ENCODE measurements around the gene ADORA2B. TPM values are rescaled to one million over a fixed set of nuclear protein-coding genes. Genes with fewer than 3 reads are reported as not detected.

ADORA2B gene
- total and polyA plus RNA-seq, 2 of the 4 experiments (the other 2 are of a cell fraction), result 5.2 to 5.5 TPM

DNA sequence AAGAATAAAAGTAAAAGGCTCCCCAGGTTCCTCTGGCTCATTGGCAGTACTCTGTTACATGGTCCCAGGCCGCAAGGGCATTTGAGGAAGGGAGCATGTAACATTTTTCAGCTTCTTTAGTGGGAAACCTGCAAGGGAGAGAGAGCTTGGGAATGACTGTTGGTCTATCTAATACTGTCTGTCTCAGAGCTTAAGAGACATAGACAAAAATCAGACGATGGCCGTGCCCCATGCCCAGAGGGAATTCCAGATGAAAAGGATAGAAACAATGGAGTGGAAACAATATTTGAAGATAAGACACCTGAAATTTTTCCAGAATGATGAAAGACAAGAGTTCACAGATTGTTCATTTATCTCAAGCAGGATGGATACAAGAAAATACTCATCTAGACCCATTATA is 48.1 kb upstream of the ADORA2B start:
- Histone ChIP-seq H3K4ac (ENCODE audit: low read depth, low read length) (no peak overlapping the region), H3K9ac (ENCODE audit: low read depth, low read length) (no peak overlapping the region), H2BK120ac (ENCODE audit: low read depth, low read length) (no peak overlapping the region), H3K4me3 (ENCODE audit: insufficient read depth, low read depth, low read length) (no peak overlapping the region), H2BK5ac (ENCODE audit: low read depth, low read length, poor library complexity, severe bottlenecking) (no peak overlapping the region), H4K91ac (ENCODE audit: insufficient read depth, low read depth, low read length) (no peak overlapping the region), H2AK5ac (ENCODE audit: low read depth, low read length) (no peak overlapping the region), H3K36me3 (ENCODE audit: control insufficient read depth, insufficient read depth, low read length) (no peaks in the 10 kb centered on the region), H4K8ac (ENCODE audit: low read depth in 2 of 2, low read length in 2 of 2) (no peak overlapping the region), H3K23ac (ENCODE audit: low read depth, low read length) (no peak overlapping the region), H2BK15ac (ENCODE audit: low read depth, low read length) (no peak overlapping the region), H4K20me1 (ENCODE audit: insufficient read depth, low read length) (no peaks in the 10 kb centered on the region), H3K27ac (ENCODE audit: insufficient read depth, low read length) (no peak overlapping the region), H3K79me1 (ENCODE audit: low read depth in 1 of 2, low read length in 2 of 2) (no peaks in the 10 kb centered on the region), H4K5ac (ENCODE audit: low read depth, low read length) (no peak overlapping the region), H3K9me1 (ENCODE audit: insufficient read depth, low read length) (peaks cover 5% of the 10 kb centered on the region; the same call in 1 of the 2 replicates), H2BK20ac (ENCODE audit: low read depth, low read length) (no peak overlapping the region), H3K9me3 (ENCODE audit: control insufficient read depth, insufficient read depth, low read length) (no peaks in the 10 kb centered on the region), H2AK9ac (replicated peaks; ENCODE audit: low read depth, low read length, poor library complexity) (no peak overlapping the region), H2AFZ (replicated peaks; ENCODE audit: low read length, poor library complexity) (no peak overlapping the region), H3K18ac (ENCODE audit: low read depth, low read length) (no peak overlapping the region), H3K14ac (replicated peaks; ENCODE audit: low read depth, low read length) (no peak overlapping the region), H3K56ac (ENCODE audit: extremely low read depth, insufficient read depth, low read length) (no peak overlapping the region), H3K4me1 (ENCODE audit: control insufficient read depth, insufficient read depth, low read length) (peaks cover 4% of the 10 kb centered on the region), H3K27me3 (ENCODE audit: control insufficient read depth, insufficient read depth, low read length) (no peaks in the 10 kb centered on the region), H3K4me2 (ENCODE audit: low read depth, low read length) (no peak overlapping the region)
- in situ Hi-C loops (cut with MboI; ENCODE audit: low sequenced_read_pairs) (no loop called here), dilution Hi-C loops (cut with HindIII; ENCODE audit: low sequenced_read_pairs, unreplicated experiment) (no loop called here), intact Hi-C loops (cut with micrococcal nuclease) (no loop called here)
- no TSS peak for BruUV-seq (replicated peaks)
- ATAC-seq (ENCODE audit: low read depth) (no peak), DNase-seq (no peak)
- ChIA-PET CTCF (no interaction called here), POLR2A (ENCODE audit: unreplicated experiment) (no interaction called here)
- 100% methylated on average over 1 of the region's 3 CpGs; no CpG with 5 or more reads in 1 of the 2 experiments for WGBS, 2 experiments (ENCODE audit: extremely low coverage in 2 of 2, insufficient read length in 1 of 2)
- no peak for TF ChIP-seq MAZ (IDR thresholded peaks at IDR 0.05; ENCODE audit: borderline replicate concordance, low read depth, low read length)
- no peak for TF ChIP-seq CEBPB (IDR thresholded peaks at IDR 0.05; ENCODE audit: low read depth, low read length)
- TF ChIP-seq POLR2A (IDR thresholded peaks at IDR 0.05; ENCODE audit: low read depth, low read length), result no peak
- no peak for TF ChIP-seq RFX5 (IDR thresholded peaks at IDR 0.05; ENCODE audit: low read depth, low read length)
- TF ChIP-seq FOS (IDR thresholded peaks at IDR 0.05; ENCODE audit: low read depth, low read length), result no peak
- TF ChIP-seq, protein P1, sequence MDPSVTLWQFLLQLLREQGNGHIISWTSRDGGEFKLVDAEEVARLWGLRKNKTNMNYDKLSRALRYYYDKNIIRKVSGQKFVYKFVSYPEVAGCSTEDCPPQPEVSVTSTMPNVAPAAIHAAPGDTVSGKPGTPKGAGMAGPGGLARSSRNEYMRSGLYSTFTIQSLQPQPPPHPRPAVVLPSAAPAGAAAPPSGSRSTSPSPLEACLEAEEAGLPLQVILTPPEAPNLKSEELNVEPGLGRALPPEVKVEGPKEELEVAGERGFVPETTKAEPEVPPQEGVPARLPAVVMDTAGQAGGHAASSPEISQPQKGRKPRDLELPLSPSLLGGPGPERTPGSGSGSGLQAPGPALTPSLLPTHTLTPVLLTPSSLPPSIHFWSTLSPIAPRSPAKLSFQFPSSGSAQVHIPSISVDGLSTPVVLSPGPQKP (IDR thresholded peaks at IDR 0.05; ENCODE audit: borderline replicate concordance, low read depth, low read length), result no peak
- TF ChIP-seq RAD21 (IDR thresholded peaks at IDR 0.05; ENCODE audit: low read length), result no peak
- no peak for TF ChIP-seq BHLHE40 (IDR thresholded peaks at IDR 0.05; ENCODE audit: low read depth, low read length)
- no peak for TF ChIP-seq MAFK (IDR thresholded peaks at IDR 0.05; ENCODE audit: low read depth, low read length)
- TF ChIP-seq NFE2L2 (IDR thresholded peaks at IDR 0.05; ENCODE audit: low read depth, low read length), result no peak
- no peak for TF ChIP-seq CHD1 (IDR thresholded peaks at IDR 0.05; ENCODE audit: low read depth, low read length)
- no peak for TF ChIP-seq SMC3 (IDR thresholded peaks at IDR 0.05; ENCODE audit: low read depth, low read length)
- TF ChIP-seq, protein P2, sequence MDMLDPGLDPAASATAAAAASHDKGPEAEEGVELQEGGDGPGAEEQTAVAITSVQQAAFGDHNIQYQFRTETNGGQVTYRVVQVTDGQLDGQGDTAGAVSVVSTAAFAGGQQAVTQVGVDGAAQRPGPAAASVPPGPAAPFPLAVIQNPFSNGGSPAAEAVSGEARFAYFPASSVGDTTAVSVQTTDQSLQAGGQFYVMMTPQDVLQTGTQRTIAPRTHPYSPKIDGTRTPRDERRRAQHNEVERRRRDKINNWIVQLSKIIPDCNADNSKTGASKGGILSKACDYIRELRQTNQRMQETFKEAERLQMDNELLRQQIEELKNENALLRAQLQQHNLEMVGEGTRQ (IDR thresholded peaks at IDR 0.05; ENCODE audit: low read depth, low read length), result no peak

Measured in IMR-90 (cell line).